GM23248 (cell line): ENCODE measurements around the gene TBC1D22A.

Experiments
- EZH2 ChIP-seq: fragments of 200-600 bp; sonication (generic); IDR thresholded peaks from 2 replicates; pipeline ENCODE4 v1.6.1; 2018; ENCODE audit warnings: antibody characterized with exemption, mild to moderate bottlenecking; ENCODE audit not compliant: insufficient read depth, poor library complexity, severe bottlenecking
- EZH2phosphoT487 ChIP-seq: fragments of 200-600 bp; sonication (generic); IDR thresholded peaks from 2 replicates; pipeline ENCODE4 v1.6.1; 2018; ENCODE audit warnings: antibody characterized with exemption, moderate library complexity, mild to moderate bottlenecking, low read depth; ENCODE audit not compliant: insufficient read depth

DNA sequence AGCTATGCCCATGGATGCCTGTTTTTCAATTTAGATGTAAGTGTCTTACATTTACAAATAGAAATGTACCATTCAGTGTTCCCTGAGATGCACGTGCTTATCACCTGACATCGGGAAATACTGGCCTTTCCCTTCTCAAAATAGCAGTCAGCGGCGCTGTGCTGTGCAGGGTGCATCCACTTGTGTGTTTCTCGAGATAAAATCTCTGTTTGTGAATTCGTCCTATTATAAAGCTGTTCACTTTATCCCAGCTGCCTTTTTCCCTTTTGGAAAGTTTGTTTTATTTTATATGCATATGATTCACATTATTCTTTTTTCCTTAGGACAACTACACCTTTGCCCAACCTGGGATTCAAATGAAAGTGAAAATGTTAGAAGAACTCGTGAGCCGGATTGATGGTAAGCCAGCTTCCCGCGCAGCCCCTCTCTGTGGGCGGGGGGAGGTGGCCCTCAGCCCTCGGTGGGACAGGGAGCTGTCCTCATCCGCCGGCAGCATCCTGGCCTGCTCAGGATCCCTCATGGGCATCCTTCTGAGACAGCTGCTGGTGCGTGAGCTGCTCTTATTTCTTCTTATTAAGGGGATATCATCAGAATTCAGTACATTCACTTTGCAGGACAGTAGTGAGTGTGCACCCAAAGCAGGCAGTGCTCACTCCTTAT, 235.0 kb downstream of the TBC1D22A start:
- TF ChIP-seq EZH2 (no peak), EZH2phosphoT487 (no peak)
